ENCODE data around the gene TTC12.

The TTC12 gene

GRCh38 chr11:113396690-113397089 is 82.3 kb downstream of the TTC12 start:
- in situ Hi-C loops (cut with MboI; ENCODE audit: low sequenced_read_pairs): no loop called here

- in situ Hi-C loops (cut with MboI; ENCODE audit: low sequenced_read_pairs): no loop called here
Observed at GRCh38 chr11:113397212-113397611, 82.8 kb downstream of the TTC12 start.

- in situ Hi-C loops (cut with MboI; ENCODE audit: low sequenced_read_pairs): no loop called here
Observed at GRCh38 chr11:113397821-113398220, 83.4 kb downstream of the TTC12 start.

GRCh38 chr11:113398669-113399430 is 84.5 kb downstream of the TTC12 start:
- in situ Hi-C loops (cut with MboI; ENCODE audit: low sequenced_read_pairs): no loop called here

GRCh38 chr11:113400631-113401230 is 86.3 kb downstream of the TTC12 start:
- in situ Hi-C loops (cut with MboI; ENCODE audit: low sequenced_read_pairs): no loop called here

GRCh38 chr11:113401718-113402117 is 87.3 kb downstream of the TTC12 start:
- in situ Hi-C loops (cut with MboI; ENCODE audit: low sequenced_read_pairs): no loop called here

- in situ Hi-C loops (cut with MboI; ENCODE audit: low sequenced_read_pairs): no loop called here
Observed at GRCh38 chr11:113404859-113405430, 90.6 kb downstream of the TTC12 start.

- in situ Hi-C loops (cut with MboI; ENCODE audit: low sequenced_read_pairs): no loop called here
Observed at GRCh38 chr11:113405724-113406478, 91.5 kb downstream of the TTC12 start.

GRCh38 chr11:113407163-113407562 is 92.8 kb downstream of the TTC12 start:
- in situ Hi-C loops (cut with MboI; ENCODE audit: low sequenced_read_pairs): no loop called here

- in situ Hi-C loops (cut with MboI; ENCODE audit: low sequenced_read_pairs): no loop called here
Observed at GRCh38 chr11:113408206-113408605, 93.8 kb downstream of the TTC12 start.

- in situ Hi-C loops (cut with MboI; ENCODE audit: low sequenced_read_pairs): no loop called here
Observed at GRCh38 chr11:113408887-113409286, 94.5 kb downstream of the TTC12 start.

GRCh38 chr11:113409526-113409925 is 95.1 kb downstream of the TTC12 start:
- in situ Hi-C loops (cut with MboI; ENCODE audit: low sequenced_read_pairs): no loop called here

- in situ Hi-C loops (cut with MboI; ENCODE audit: low sequenced_read_pairs): no loop called here
Observed at GRCh38 chr11:113410414-113411135, 96.2 kb downstream of the TTC12 start.

GRCh38 chr11:113411536-113411935 is 97.2 kb downstream of the TTC12 start:
- in situ Hi-C loops (cut with MboI; ENCODE audit: low sequenced_read_pairs): no loop called here

- in situ Hi-C loops (cut with MboI; ENCODE audit: low sequenced_read_pairs): no loop called here
Observed at GRCh38 chr11:113412675-113413074, 98.3 kb downstream of the TTC12 start.

GRCh38 chr11:113415343-113415742 is 101.0 kb downstream of the TTC12 start:
- in situ Hi-C loops (cut with MboI; ENCODE audit: low sequenced_read_pairs): no loop called here

Measured in HL-60/S4 treated with retinoic acid at 250 ng/mL for 4 days and 3 days (cell line).